Measurements from ENCODE around the gene CDH4.
"Not testable (repeated sequence)": the region's sequence is repeated elsewhere in the genome, so short reads cannot be mapped to it uniquely, and the experiment has no call there.

CDH4 gene

DNA sequence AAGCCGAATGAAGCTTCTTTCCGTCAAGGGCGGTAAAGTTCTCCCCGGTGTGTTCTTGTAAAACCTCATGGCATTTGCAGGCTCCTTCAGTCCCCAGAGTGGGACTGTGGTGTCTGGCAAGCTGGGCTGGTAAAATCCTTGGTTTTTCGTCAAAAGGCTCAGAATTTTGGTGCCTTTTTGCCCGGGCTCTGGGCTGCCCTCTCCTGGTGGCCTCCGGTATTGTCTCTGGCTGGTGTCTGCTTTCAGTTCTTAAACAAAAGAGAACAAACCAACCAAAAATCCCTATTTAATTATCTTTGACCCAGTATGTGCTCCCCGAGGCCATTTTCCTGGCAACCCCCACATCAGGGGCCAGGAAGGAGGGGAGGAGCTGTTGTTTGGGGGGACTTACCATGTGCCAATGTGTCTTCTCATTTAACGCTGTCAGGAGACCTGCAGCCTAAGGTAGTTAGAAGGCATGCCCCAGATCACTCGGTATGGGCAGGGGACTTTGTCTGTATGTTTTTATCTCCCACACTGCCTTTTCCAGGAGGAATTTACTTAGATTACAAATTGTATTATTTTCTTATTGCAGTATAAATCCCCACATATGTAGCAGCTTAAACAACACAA lies 11.1 kb downstream of the CDH4 start:
- TF ChIP-seq, protein P1, sequence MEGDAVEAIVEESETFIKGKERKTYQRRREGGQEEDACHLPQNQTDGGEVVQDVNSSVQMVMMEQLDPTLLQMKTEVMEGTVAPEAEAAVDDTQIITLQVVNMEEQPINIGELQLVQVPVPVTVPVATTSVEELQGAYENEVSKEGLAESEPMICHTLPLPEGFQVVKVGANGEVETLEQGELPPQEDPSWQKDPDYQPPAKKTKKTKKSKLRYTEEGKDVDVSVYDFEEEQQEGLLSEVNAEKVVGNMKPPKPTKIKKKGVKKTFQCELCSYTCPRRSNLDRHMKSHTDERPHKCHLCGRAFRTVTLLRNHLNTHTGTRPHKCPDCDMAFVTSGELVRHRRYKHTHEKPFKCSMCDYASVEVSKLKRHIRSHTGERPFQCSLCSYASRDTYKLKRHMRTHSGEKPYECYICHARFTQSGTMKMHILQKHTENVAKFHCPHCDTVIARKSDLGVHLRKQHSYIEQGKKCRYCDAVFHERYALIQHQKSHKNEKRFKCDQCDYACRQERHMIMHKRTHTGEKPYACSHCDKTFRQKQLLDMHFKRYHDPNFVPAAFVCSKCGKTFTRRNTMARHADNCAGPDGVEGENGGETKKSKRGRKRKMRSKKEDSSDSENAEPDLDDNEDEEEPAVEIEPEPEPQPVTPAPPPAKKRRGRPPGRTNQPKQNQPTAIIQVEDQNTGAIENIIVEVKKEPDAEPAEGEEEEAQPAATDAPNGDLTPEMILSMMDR (IDR thresholded peaks at IDR 0.05; ENCODE audit: borderline replicate concordance, control extremely low read depth, extremely low read depth, insufficient read depth, missing control alignments), result no peak
- in situ Hi-C loops (cut with MboI; ENCODE audit: low sequenced_read_pairs, unreplicated experiment), result no loop called here
- no peak for DNase-seq (ENCODE audit: low spot score)

DNA sequence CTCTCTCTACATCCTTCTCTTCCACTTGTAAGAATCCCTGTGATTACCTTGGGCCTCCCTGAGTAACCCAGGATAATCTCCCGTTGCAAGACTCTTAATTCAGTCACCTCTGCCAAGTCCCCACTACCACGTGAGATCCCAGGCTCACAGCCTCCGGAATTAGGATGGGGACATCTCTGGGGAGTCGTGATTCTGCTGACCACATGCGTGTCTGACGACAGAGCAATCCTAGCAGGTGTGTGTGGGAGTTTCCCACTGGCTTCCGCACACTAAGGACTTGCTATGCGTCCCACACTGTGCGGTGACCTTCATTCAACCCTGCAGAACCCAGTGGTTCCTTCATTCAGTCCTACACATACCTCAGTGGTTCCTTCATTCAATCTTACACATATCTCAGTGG lies 11.9 kb downstream of the CDH4 start:
- no peak for DNase-seq (ENCODE audit: low spot score)
- TF ChIP-seq, protein P1 (IDR thresholded peaks at IDR 0.05; ENCODE audit: borderline replicate concordance, control extremely low read depth, extremely low read depth, insufficient read depth, missing control alignments), result no peak
- in situ Hi-C loops (cut with MboI; ENCODE audit: low sequenced_read_pairs, unreplicated experiment), result no loop called here

DNA sequence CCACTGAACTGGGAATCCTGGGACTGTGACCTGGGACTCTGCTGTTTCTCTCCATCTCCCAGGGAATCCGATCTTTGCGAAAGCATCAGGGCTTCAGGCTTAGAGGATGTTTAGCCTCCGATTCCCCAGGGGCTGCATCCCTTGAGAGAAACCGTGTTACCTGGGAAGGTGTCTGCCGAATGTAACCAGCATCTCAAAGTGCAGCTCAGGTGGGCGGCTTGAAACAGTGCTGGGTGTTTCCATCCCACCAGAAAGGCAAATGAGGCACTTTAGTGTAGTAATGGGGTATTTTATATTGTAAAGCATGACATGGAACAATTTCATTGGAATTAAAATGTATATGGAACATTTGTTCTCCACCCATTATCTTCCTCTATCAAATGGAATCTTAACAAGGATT lies 15.2 kb downstream of the CDH4 start:
- TF ChIP-seq, protein P1 (IDR thresholded peaks at IDR 0.05; ENCODE audit: borderline replicate concordance, control extremely low read depth, extremely low read depth, insufficient read depth, missing control alignments), result no peak

DNA sequence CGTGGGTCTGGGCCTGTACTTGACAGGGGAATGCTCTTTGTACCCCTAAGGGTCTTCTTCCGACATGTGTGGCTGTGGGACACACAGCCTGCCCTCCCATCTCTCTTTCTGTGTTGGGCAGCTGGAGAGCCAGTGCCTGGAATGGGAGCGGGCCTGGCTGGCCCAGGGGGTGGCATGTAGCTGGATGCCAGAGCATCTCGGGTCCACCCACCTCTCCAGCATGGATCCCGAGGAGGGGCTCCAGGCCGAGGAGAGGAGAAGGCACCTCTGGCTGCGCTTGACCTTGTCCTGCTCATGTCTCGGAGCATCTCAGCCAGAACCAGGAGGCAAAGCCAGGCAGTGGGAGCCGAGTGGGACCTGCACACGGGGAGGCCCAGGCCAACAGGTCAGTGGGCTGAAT lies 16.0 kb downstream of the CDH4 start:
- DNase-seq (ENCODE audit: low spot score), result no peak
- TF ChIP-seq, protein P1 (IDR thresholded peaks at IDR 0.05; ENCODE audit: borderline replicate concordance, control extremely low read depth, extremely low read depth, insufficient read depth, missing control alignments), result no peak
- in situ Hi-C loops (cut with MboI; ENCODE audit: low sequenced_read_pairs, unreplicated experiment), result no loop called here

More for the DNA sequence above, 15.2 kb downstream of the CDH4 start:
- no peak for DNase-seq (ENCODE audit: low spot score)
- in situ Hi-C loops (cut with MboI; ENCODE audit: low sequenced_read_pairs, unreplicated experiment), result no loop called here

DNA sequence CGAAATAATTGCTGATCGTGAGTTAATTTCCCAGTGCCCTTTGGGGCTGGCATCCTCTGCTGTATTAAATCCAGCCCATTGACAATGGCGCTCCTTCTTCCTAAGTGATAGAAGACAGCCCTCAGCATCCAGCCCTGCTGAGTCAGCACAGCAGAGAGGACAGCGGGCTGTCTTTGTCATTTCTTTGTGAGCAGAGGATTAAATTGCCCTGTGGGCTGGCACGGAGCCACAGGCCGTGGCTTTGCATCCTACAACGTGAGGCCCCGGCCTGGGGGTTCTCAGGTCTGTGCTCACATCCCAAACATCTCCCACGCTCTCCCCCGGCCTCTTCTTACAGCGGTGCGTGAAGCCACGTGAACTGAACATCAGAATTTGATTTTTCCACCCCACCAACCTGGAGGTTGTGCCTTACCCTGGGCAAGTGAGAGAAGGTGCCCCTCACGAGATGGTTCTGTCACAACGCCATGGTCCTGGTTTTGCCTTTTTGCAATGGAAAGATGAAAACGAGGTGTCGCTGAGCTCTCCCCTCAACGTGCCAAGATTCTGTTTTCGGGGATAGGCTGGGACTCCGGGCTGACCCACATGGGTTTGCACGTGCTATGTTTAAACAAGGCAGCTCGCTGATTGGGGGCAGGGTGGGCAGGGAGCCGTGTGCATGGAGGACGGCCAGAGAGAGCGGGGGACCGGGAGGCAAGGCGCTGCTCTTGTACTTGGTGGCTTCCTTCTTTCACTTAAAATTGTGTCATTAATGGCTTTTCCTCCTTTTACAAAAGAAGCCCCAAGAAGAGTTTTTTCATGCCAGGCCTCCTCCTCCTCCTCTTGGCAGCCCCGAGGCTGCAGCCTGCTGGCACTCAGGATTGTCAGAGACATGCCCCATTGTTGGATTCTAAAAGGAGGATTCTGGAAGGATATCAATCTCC lies 19.5 kb downstream of the CDH4 start:
- TF ChIP-seq, protein P1 (IDR thresholded peaks at IDR 0.05; ENCODE audit: borderline replicate concordance, control extremely low read depth, extremely low read depth, insufficient read depth, missing control alignments), result no peak

DNA sequence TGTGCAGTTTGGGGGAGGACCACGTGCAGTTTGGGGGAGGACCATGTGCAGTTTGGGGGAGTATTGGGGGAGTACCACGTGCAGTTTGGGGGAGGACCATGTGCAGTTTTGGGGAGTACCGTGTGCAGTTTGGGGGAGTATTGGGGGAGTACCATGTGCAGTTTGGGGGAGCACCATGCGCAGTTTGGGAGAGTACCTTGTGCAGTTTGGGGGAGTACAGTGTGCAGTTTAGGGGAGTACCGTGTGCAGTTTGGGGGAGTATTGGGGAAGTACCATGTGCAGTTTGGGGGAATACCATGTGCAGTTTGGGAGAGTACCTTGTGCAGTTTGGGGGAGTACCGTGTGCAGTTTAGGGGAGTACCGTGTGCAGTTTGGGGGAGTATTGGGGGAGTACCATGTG lies 21.0 kb downstream of the CDH4 start:
- DNase-seq (ENCODE audit: low spot score); in situ Hi-C loops (cut with MboI; ENCODE audit: low sequenced_read_pairs, unreplicated experiment): not testable (repeated sequence)

More for the DNA sequence above, 19.5 kb downstream of the CDH4 start:
- in situ Hi-C loops (cut with MboI; ENCODE audit: low sequenced_read_pairs, unreplicated experiment), result no loop called here
- DNase-seq (ENCODE audit: low spot score), result no peak

DNA sequence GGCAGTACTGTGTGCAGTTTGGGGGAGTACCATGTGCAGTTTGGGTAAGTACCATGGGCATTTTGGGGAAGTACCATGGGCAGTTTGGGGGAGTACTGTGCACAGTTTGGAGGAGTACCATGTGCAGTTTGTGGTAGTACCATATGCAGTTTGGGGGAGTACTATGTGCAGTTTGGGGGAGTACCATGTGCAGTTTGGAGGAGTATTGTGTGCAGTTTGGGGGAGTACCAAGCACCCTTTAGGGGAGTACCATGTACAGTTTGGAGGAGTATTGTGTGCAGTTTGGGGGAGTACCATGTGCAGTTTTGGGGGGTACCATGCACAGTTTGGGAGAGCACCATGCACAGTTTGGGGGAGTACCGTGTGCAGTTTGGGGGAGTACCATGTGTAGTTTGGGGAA lies 21.6 kb downstream of the CDH4 start:
- DNase-seq (ENCODE audit: low spot score); in situ Hi-C loops (cut with MboI; ENCODE audit: low sequenced_read_pairs, unreplicated experiment): not testable (repeated sequence)
